GM19239 (cell line): Measurements from ENCODE around the gene IBTK.
"Not testable (repeated sequence)": the region's sequence is repeated elsewhere in the genome, so short reads cannot be mapped to it uniquely, and the experiment has no call there.

Experiments used
- DNase-seq: peaks from one replicate; pipeline ENCODE4 v3.0.0; 2011; ENCODE audit warnings: low spot score; ENCODE audit not compliant: insufficient read length
- FAIRE-seq: peaks from 2 replicates; lab custom pipeline; 2011; peaks lifted over from hg19 to GRCh38; lab: Jason Lieb, UNC

The IBTK gene

DNA sequence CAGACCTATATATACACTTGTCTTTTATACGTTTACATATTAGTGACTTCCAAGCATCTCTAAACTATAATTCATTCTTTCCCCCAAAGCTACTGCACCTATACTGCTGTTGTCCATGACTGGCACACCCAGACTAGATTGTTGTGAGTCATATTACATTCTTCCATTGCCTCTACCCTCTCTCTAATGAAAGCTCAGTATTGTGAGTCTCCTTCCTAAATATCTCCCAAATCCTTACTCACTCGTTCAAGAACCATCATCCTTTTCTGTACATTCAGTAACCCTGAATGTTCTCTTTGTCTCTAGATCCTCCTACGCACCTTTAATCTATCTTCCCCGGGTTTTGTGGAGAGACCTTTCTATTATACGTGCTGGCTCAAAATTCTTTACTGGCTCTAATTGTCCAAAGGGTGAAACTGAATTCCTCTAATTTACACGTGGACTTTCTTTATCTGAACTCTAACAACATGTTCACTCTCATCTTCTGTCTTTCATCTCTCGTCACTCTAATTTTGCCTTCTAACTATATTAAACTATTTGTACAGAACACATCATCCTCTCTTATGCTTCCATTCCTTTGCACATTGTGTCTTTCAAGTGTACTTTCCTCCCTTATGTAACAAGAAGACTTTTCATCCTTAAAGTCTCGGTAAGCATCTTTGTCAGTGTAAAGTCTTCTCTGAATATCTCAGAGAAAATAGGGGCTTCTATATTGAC lies 109.3 kb downstream of the IBTK start:
- no peak for FAIRE-seq
- no peak for DNase-seq

DNA sequence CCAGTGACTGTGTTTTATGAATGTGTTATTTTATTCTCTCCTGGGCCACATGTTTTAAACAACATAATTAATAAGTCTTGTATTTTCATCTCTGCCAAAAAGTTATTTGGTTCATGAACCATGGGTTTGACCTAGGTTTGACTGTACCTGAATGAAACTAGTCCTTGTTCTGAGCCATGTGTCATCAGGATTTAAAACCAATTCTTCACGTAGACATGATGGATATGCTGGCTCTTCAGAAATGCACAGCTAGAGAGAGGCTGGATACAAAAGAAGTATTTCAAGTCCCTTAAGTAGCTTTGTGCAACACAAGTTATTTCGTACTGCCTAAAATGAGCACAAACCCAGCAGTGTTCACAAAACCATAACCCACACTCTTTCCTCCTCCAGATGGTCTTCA lies 116.1 kb downstream of the IBTK start:
- no peak for DNase-seq
- FAIRE-seq: no peak

DNA sequence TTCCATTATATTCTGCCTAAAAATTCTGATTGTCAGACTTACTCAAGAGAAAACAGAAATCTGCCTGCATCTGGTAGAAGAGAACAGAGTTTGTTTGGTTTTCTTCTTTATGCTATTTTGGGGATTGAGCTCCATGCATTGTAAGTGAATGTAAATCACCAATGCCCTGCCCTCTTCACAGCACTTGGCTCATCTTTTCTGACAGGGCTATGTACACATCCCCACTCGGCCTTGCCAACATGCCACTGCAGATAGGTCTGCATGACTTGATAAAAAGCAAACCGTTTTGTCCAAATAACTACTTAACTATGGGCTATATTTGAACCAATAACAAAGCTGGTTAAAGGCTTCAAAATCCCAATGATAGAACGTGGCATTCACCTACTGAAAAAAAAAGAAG lies 117.7 kb downstream of the IBTK start:
- DNase-seq (no peak), FAIRE-seq (no peak)

DNA sequence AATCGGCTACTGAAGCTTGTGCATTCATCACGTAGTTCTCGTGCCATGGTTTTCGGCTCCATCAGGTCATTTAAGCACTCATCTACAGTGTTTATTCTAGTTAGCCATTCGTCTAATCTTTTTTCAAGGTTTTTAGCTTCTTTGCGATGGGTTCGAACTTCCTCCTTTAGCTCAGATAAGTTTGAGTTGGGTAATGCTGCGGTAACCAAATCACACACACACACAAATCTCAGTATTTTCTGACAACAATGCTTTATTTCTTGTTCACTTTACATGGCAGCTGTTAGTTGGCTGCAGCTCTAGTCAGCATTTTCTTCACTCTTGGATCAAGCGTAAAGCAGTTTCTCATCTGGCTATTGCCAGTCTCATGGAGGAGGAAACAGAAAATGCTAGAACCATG lies 118.6 kb downstream of the IBTK start:
- FAIRE-seq, DNase-seq: not testable (repeated sequence)

DNA sequence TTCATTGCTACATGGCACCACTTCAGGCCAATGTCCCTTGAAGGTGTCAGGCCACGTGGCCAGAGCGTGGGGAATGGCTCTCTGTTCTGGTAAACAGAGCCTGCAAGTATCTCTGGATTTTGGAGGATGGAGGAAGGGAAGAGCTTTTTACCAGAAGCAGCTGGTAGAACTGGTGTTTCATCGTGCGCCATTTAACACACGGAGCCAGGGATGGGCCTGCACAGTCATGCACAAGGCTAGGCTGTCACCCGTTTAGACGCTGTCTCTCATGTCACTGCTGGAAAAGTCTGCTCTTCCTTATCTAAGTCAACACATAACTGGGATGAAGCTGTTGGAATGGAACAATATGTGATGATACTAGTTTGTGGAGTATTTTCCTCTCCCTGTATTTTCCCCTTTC lies 123.9 kb downstream of the IBTK start:
- FAIRE-seq (no peak), DNase-seq (no peak)
